HepG2 (cell line): Measurements from ENCODE around the gene FALEC. TPM values are rescaled to one million over a fixed set of nuclear protein-coding genes. Genes with fewer than 3 reads are reported as not detected.
A peak's percentile ranks its signal among the peaks of the same experiment; 100 is the strongest.

Experiments used
- AGO1 ChIP-seq: fragments of 200-400 bp; formaldehyde crosslinking; IDR thresholded peaks from 2 replicates; pipeline ENCODE4 v1.6.1; 2017; ENCODE audit warnings: mild to moderate bottlenecking, low read depth, low read length, moderate library complexity; ENCODE audit not compliant: poor library complexity, severe bottlenecking
- ATF7 ChIP-seq, 2 experiments: fragments of 450-650 bp in 1 of 2; sonication (generic) in 1 of 2; formaldehyde crosslinking in 1 of 2; IDR thresholded peaks; 2 replicates each; pipeline versions ENCODE4 v1.4.0 to v1.6.1; 2016 to 2020; ENCODE audit warnings: antibody characterized with exemption in 1 of 2, mild to moderate bottlenecking in 1 of 2, missing genetic modification reagents in 1 of 2
- HDAC6 ChIP-seq: fragments of 200-600 bp; sonication (generic); IDR thresholded peaks from 2 replicates; pipeline ENCODE4 v1.7.0; 2017; ENCODE audit warnings: mild to moderate bottlenecking, antibody characterized with exemption, low read length, low read depth
- HNF4A ChIP-seq: sonication (generic); formaldehyde crosslinking; IDR thresholded peaks from 2 replicates; pipeline ENCODE4 v1.4.0; 2020; ENCODE audit warnings: missing genetic modification reagents
- KAT7 ChIP-seq: IDR thresholded peaks from 2 replicates; pipeline ENCODE4 v1.6.1; 2018; ENCODE audit warnings: borderline replicate concordance, missing compliant biosample characterization
- KLF12 ChIP-seq: sonication (generic); formaldehyde crosslinking; IDR thresholded peaks from 2 replicates; pipeline ENCODE4 v1.4.0; 2020; ENCODE audit warnings: missing genetic modification reagents, borderline replicate concordance
- KLF9 ChIP-seq: IDR thresholded peaks from 2 replicates; pipeline ENCODE4 v1.6.1; 2016; ENCODE audit warnings: low read depth
- MEF2D ChIP-seq: sonication (generic); formaldehyde crosslinking; IDR thresholded peaks from 2 replicates; pipeline ENCODE4 v1.5.1; 2020; ENCODE audit warnings: mild to moderate bottlenecking, missing genetic modification reagents
- PHF21A ChIP-seq: sonication (generic); formaldehyde crosslinking; IDR thresholded peaks from 2 replicates; pipeline ENCODE4 v1.5.0; 2020; ENCODE audit warnings: mild to moderate bottlenecking, missing genetic modification reagents
- SIN3B ChIP-seq: fragments of 150-350 bp; IDR thresholded peaks from 2 replicates; pipeline ENCODE4 v1.6.1; 2014; ENCODE audit warnings: low read length
- SNRNP70 ChIP-seq: fragments of 200-400 bp; formaldehyde crosslinking; IDR thresholded peaks from 2 replicates; pipeline ENCODE4 v1.6.1; 2017; ENCODE audit warnings: mild to moderate bottlenecking, low read depth, low read length, moderate library complexity
- ZNF329 ChIP-seq: sonication (generic); formaldehyde crosslinking; IDR thresholded peaks from 2 replicates; pipeline ENCODE4 v1.9.0; 2021; ENCODE audit warnings: low read depth, mild to moderate bottlenecking, missing genetic modification reagents
- ZNF331 ChIP-seq: sonication (generic); formaldehyde crosslinking; IDR thresholded peaks from 2 replicates; pipeline ENCODE4 v1.4.0; 2020; ENCODE audit warnings: missing genetic modification reagents
- ZNF446 ChIP-seq: sonication (generic); formaldehyde crosslinking; IDR thresholded peaks from 2 replicates; pipeline ENCODE4 v1.5.0; 2020; ENCODE audit warnings: mild to moderate bottlenecking, missing genetic modification reagents
- ZNF510 ChIP-seq: sonication (generic); formaldehyde crosslinking; IDR thresholded peaks from 2 replicates; pipeline ENCODE4 v1.4.0; 2020; ENCODE audit warnings: low read depth, mild to moderate bottlenecking, missing genetic modification reagents
- ZNF577 ChIP-seq: sonication (generic); formaldehyde crosslinking; IDR thresholded peaks from 2 replicates; pipeline ENCODE4 v1.4.0; 2020; ENCODE audit warnings: mild to moderate bottlenecking, low read depth, missing genetic modification reagents, borderline replicate concordance
- ZNF883 ChIP-seq: sonication (generic); formaldehyde crosslinking; IDR thresholded peaks from 2 replicates; pipeline ENCODE4 v1.5.1; 2020; ENCODE audit warnings: mild to moderate bottlenecking, missing genetic modification reagents; ENCODE audit errors: not compliant biosample characterization
- polyA plus RNA-seq, 8 experiments: library from polyadenylated mRNA; depleted of rRNA in 3 of 8; stranded (reverse) in 7 of 8; unstranded in 1 of 8; fragments of >200 nt; fragmentation: Illumina TruSeq in 4 of 8; extraction: Trizol in 4 of 8; gene quantifications; 2 replicates each; pipeline versions ENCODE4 v1.2.1 to v1.2.3, GENCODE V29; 2011 to 2016; ENCODE audit warnings: low read depth in 4 of 8, missing spikeins in 1 of 8, mixed read lengths in 1 of 8; ENCODE audit not compliant: insufficient read depth in 1 of 8
- total RNA-seq, 5 experiments: library from RNA; depleted of rRNA; stranded (reverse); fragments of >200 nt; fragmentation: Illumina TruSeq; extraction: Trizol; gene quantifications; 2 replicates each; pipeline ENCODE4 v1.2.3, GENCODE V29; 2016; ENCODE audit warnings: low read depth in 1 of 5
- TF ChIP-seq, protein P1 (sequence below): sonication (generic); formaldehyde crosslinking; IDR thresholded peaks from 2 replicates; pipeline ENCODE4 v1.4.0; 2020; ENCODE audit warnings: missing genetic modification reagents, borderline replicate concordance
- TF ChIP-seq, protein P2 (sequence below): sonication (generic); formaldehyde crosslinking; IDR thresholded peaks from 2 replicates; pipeline ENCODE4 v1.4.0; 2020; ENCODE audit warnings: missing genetic modification reagents, borderline replicate concordance

Gene FALEC
- total and polyA plus RNA-seq, 2 of the 13 experiments (the other 11 are each of a cell fraction or from before 2014, with no cell fraction given), result 0.33 to 0.71 TPM

GRCh38 chr1:150549496-150550221, 34.1 kb downstream of the FALEC start (continued):
- TF ChIP-seq ATF7 (IDR thresholded peaks at IDR 0.05) (no peak), ATF7 (CRISPR knock-in tag; IDR thresholded peaks at IDR 0.05) (0 out of 2 replicates have a peak, but pooled peaks have one; percentile 20), HNF4A (CRISPR knock-in tag) (peak; percentile 35), AGO1 (peak; percentile 19), KAT7 (CRISPR knock-in tag) (no peak), ZNF331 (CRISPR knock-in tag) (no peak), ZNF510 (CRISPR knock-in tag) (no peak), ZNF446 (no peak), HDAC6 (no peak), ZNF883 (CRISPR knock-in tag) (peak; percentile 11), KLF12 (CRISPR knock-in tag) (no peak), ZNF577 (CRISPR knock-in tag) (no peak), MEF2D (CRISPR knock-in tag) (no peak), ZNF329 (CRISPR knock-in tag) (no peak), KLF9 (CRISPR knock-in tag) (no peak), PHF21A (CRISPR knock-in tag) (no peak), SNRNP70 (no peak), SIN3B (no peak)
- TF ChIP-seq, protein P1, sequence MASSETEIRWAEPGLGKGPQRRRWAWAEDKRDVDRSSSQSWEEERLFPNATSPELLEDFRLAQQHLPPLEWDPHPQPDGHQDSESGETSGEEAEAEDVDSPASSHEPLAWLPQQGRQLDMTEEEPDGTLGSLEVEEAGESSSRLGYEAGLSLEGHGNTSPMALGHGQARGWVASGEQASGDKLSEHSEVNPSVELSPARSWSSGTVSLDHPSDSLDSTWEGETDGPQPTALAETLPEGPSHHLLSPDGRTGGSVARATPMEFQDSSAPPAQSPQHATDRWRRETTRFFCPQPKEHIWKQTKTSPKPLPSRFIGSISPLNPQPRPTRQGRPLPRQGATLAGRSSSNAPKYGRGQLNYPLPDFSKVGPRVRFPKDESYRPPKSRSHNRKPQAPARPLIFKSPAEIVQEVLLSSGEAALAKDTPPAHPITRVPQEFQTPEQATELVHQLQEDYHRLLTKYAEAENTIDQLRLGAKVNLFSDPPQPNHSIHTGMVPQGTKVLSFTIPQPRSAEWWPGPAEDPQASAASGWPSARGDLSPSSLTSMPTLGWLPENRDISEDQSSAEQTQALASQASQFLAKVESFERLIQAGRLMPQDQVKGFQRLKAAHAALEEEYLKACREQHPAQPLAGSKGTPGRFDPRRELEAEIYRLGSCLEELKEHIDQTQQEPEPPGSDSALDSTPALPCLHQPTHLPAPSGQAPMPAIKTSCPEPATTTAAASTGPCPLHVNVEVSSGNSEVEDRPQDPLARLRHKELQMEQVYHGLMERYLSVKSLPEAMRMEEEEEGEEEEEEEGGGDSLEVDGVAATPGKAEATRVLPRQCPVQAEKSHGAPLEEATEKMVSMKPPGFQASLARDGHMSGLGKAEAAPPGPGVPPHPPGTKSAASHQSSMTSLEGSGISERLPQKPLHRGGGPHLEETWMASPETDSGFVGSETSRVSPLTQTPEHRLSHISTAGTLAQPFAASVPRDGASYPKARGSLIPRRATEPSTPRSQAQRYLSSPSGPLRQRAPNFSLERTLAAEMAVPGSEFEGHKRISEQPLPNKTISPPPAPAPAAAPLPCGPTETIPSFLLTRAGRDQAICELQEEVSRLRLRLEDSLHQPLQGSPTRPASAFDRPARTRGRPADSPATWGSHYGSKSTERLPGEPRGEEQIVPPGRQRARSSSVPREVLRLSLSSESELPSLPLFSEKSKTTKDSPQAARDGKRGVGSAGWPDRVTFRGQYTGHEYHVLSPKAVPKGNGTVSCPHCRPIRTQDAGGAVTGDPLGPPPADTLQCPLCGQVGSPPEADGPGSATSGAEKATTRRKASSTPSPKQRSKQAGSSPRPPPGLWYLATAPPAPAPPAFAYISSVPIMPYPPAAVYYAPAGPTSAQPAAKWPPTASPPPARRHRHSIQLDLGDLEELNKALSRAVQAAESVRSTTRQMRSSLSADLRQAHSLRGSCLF (CRISPR knock-in tag), result no peak
- TF ChIP-seq, protein P2, sequence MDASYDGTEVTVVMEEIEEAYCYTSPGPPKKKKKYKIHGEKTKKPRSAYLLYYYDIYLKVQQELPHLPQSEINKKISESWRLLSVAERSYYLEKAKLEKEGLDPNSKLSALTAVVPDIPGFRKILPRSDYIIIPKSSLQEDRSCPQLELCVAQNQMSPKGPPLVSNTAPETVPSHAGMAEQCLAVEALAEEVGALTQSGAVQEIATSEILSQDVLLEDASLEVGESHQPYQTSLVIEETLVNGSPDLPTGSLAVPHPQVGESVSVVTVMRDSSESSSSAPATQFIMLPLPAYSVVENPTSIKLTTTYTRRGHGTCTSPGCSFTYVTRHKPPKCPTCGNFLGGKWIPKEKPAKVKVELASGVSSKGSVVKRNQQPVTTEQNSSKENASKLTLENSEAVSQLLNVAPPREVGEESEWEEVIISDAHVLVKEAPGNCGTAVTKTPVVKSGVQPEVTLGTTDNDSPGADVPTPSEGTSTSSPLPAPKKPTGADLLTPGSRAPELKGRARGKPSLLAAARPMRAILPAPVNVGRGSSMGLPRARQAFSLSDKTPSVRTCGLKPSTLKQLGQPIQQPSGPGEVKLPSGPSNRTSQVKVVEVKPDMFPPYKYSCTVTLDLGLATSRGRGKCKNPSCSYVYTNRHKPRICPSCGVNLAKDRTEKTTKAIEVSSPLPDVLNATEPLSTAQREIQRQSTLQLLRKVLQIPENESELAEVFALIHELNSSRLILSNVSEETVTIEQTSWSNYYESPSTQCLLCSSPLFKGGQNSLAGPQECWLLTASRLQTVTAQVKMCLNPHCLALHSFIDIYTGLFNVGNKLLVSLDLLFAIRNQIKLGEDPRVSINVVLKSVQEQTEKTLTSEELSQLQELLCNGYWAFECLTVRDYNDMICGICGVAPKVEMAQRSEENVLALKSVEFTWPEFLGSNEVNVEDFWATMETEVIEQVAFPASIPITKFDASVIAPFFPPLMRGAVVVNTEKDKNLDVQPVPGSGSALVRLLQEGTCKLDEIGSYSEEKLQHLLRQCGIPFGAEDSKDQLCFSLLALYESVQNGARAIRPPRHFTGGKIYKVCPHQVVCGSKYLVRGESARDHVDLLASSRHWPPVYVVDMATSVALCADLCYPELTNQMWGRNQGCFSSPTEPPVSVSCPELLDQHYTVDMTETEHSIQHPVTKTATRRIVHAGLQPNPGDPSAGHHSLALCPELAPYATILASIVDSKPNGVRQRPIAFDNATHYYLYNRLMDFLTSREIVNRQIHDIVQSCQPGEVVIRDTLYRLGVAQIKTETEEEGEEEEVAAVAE (CRISPR knock-in tag), result no peak
